ENCODE data around the gene GALNT5.

The GALNT5 gene

DNA sequence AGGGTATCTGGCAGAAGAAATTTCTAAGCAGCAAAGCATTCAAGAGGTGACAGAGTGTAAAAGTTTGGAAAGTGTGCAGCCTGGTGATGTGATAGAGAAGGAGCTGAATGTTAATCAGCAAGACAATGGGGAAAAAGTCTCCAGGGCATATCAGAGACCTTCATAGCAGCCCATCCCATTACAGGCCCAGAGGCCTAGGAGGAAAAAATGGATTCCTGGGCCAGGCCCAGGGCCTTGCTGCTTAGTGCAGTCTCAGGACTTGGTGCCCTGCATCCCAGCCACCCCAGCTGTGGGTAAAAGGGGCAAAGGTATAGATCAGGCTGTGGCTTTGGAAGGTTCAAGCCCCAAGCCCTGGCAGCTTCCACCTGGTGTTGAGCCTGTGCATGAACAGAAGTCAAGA, 104.0 kb downstream of the GALNT5 start:
- H3K9ac ChIP-seq (ENCODE audit: low read length), result no peak overlapping the region
- peaks cover 12% of the 10 kb centered on the region for H3K36me3 ChIP-seq (replicated peaks; ENCODE audit: low read depth, low read length)
- H3K4me2 ChIP-seq (ENCODE audit: low read length), result no peak overlapping the region

DNA sequence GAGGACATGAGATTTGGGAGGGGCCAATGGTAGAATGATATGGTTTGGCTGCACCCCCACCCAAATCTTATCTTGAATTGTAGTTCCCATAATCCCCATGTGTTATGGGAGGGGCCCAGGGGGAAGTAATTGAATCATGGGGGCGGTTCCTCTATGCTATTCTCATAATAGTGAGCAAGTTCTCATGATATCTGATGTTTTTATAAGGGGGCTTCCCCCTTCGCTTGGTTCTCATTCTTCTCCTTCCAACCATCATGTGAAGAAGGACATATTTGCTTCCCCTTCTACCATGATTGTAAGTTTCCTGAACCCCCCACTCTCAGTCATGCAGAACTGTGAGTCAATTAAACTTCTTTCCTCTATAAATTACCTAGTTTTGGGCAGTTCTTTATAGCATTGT, 105.1 kb downstream of the GALNT5 start:
- Histone ChIP-seq H3K4me3 (ENCODE audit: low read length) (no peak overlapping the region), H3K27me3 (ENCODE audit: low read depth, low read length) (no peaks in the 10 kb centered on the region), H2AFZ (ENCODE audit: low read depth, low read length) (no peak overlapping the region), H3K9me3 (ENCODE audit: insufficient read depth, low read length) (no peaks in the 10 kb centered on the region), H3K9ac (ENCODE audit: low read length) (no peak overlapping the region), H3K79me2 (ENCODE audit: low read length) (no peaks in the 10 kb centered on the region), H3K4me1 (ENCODE audit: low read length) (peaks cover 29% of the 10 kb centered on the region), H4K20me1 (ENCODE audit: insufficient read depth, low read length) (no peaks in the 10 kb centered on the region), H3K36me3 (replicated peaks; ENCODE audit: low read depth, low read length) (peaks cover 12% of the 10 kb centered on the region), H3K4me2 (ENCODE audit: low read length) (no peak overlapping the region), H3K27ac (ENCODE audit: low read length) (no peak overlapping the region)
- TF ChIP-seq, protein P1, sequence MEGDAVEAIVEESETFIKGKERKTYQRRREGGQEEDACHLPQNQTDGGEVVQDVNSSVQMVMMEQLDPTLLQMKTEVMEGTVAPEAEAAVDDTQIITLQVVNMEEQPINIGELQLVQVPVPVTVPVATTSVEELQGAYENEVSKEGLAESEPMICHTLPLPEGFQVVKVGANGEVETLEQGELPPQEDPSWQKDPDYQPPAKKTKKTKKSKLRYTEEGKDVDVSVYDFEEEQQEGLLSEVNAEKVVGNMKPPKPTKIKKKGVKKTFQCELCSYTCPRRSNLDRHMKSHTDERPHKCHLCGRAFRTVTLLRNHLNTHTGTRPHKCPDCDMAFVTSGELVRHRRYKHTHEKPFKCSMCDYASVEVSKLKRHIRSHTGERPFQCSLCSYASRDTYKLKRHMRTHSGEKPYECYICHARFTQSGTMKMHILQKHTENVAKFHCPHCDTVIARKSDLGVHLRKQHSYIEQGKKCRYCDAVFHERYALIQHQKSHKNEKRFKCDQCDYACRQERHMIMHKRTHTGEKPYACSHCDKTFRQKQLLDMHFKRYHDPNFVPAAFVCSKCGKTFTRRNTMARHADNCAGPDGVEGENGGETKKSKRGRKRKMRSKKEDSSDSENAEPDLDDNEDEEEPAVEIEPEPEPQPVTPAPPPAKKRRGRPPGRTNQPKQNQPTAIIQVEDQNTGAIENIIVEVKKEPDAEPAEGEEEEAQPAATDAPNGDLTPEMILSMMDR (IDR thresholded peaks at IDR 0.05; ENCODE audit: low read depth, low read length), result no peak
- no peak for TF ChIP-seq EZH2phosphoT487 (IDR thresholded peaks at IDR 0.05; ENCODE audit: low read depth)

More for the DNA sequence above, 104.0 kb downstream of the GALNT5 start:
- H3K4me3 ChIP-seq (ENCODE audit: low read length), result no peak overlapping the region
- H4K20me1 ChIP-seq (ENCODE audit: insufficient read depth, low read length), result no peaks in the 10 kb centered on the region
- H3K9me3 ChIP-seq (ENCODE audit: insufficient read depth, low read length), result no peaks in the 10 kb centered on the region
- TF ChIP-seq, protein P1 (IDR thresholded peaks at IDR 0.05; ENCODE audit: low read depth, low read length), result no peak
- TF ChIP-seq EZH2phosphoT487 (IDR thresholded peaks at IDR 0.05; ENCODE audit: low read depth), result no peak
- H3K27me3 ChIP-seq (ENCODE audit: low read depth, low read length), result no peaks in the 10 kb centered on the region
- H3K27ac ChIP-seq (ENCODE audit: low read length), result no peak overlapping the region
- peaks cover 33% of the 10 kb centered on the region for H3K4me1 ChIP-seq (ENCODE audit: low read length)
- no peaks in the 10 kb centered on the region for H3K79me2 ChIP-seq (ENCODE audit: low read length)
- no peak overlapping the region for H2AFZ ChIP-seq (ENCODE audit: low read depth, low read length)

DNA sequence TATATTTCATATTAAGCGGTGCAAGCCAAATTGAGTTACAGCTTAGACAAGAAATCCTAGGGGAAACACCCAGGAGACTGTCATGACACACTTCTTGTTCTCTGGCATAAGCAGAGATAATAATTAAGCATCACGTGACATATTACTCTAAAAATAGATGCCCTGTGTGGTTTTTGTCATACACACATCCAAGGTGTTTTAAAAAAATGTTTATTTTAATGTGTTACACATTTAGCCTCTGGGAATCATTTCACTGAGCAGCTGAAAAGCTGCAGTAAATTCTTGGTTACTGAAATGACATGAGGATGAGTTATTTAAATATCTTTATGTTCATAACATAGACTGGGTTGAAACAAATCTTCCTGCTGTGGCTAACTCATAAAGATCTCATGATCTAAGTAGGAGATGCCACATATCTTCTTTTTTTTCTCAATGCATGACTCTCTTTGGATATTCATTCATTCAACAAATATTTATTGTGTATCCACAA, 106.2 kb downstream of the GALNT5 start:
- Histone ChIP-seq H3K27ac (ENCODE audit: low read length) (no peak overlapping the region), H3K4me2 (ENCODE audit: low read length) (no peak overlapping the region)
- TF ChIP-seq, protein P1 (IDR thresholded peaks at IDR 0.05; ENCODE audit: low read depth, low read length), result no peak
- TF ChIP-seq EZH2phosphoT487 (IDR thresholded peaks at IDR 0.05; ENCODE audit: low read depth), result no peak

More for the DNA sequence above, 106.2 kb downstream of the GALNT5 start:
- no peaks in the 10 kb centered on the region for H4K20me1 ChIP-seq (ENCODE audit: insufficient read depth, low read length)
- H2AFZ ChIP-seq (ENCODE audit: low read depth, low read length), result no peak overlapping the region
- peaks cover 12% of the 10 kb centered on the region for H3K36me3 ChIP-seq (replicated peaks; ENCODE audit: low read depth, low read length)
- H3K4me1 ChIP-seq (ENCODE audit: low read length), result peaks cover 24% of the 10 kb centered on the region
- no peak overlapping the region for H3K4me3 ChIP-seq (ENCODE audit: low read length)
- no peaks in the 10 kb centered on the region for H3K27me3 ChIP-seq (ENCODE audit: low read depth, low read length)
- no peak overlapping the region for H3K9ac ChIP-seq (ENCODE audit: low read length)
- H3K9me3 ChIP-seq (ENCODE audit: insufficient read depth, low read length), result no peaks in the 10 kb centered on the region
- no peaks in the 10 kb centered on the region for H3K79me2 ChIP-seq (ENCODE audit: low read length)

Data from OCI-LY3 (cell line).